GM18511 (cell line): ENCODE measurements around the gene CDH4.

ENCODE experiments used
- ATAC-seq: cut with Tn5 transposase; IDR thresholded peaks from one replicate; pipeline ENCODE4 v1.9.1; 2021; ENCODE audit warnings: mild to moderate bottlenecking, moderate library complexity; ENCODE audit not compliant: unreplicated experiment

Gene CDH4

GRCh38 chr20:61693055-61693600, 441.1 kb downstream of the CDH4 start:
- ATAC-seq = no peak

GRCh38 chr20:61694682-61695081, 442.6 kb downstream of the CDH4 start:
- no peak for ATAC-seq

GRCh38 chr20:61695741-61696140, 443.7 kb downstream of the CDH4 start:
- no peak for ATAC-seq

- ATAC-seq = no peak
These were observed 444.2 kb downstream of the CDH4 start for GRCh38 chr20:61696181-61696735.

- no peak for ATAC-seq
These were observed 445.9 kb downstream of the CDH4 start for GRCh38 chr20:61697666-61698597.

GRCh38 chr20:61698598-61699494, 446.8 kb downstream of the CDH4 start:
- no peak for ATAC-seq

- ATAC-seq = no peak
These were observed 447.7 kb downstream of the CDH4 start for GRCh38 chr20:61699495-61700374.

- no peak for ATAC-seq
These were observed 448.6 kb downstream of the CDH4 start for GRCh38 chr20:61700595-61701140.

- no peak for ATAC-seq
These were observed 449.3 kb downstream of the CDH4 start for GRCh38 chr20:61701401-61701800.

GRCh38 chr20:61701802-61702201, 449.7 kb downstream of the CDH4 start:
- ATAC-seq = no peak

GRCh38 chr20:61702246-61702645, 450.2 kb downstream of the CDH4 start:
- ATAC-seq = no peak

- ATAC-seq = no peak
These were observed 452.6 kb downstream of the CDH4 start for GRCh38 chr20:61704661-61705060.

- ATAC-seq = no peak
These were observed 453.6 kb downstream of the CDH4 start for GRCh38 chr20:61705386-61706258.

- ATAC-seq = no peak
These were observed 454.3 kb downstream of the CDH4 start for GRCh38 chr20:61706259-61706961.

- no peak for ATAC-seq
These were observed 456.8 kb downstream of the CDH4 start for GRCh38 chr20:61708891-61709290.

- ATAC-seq = no peak
These were observed 458.0 kb downstream of the CDH4 start for GRCh38 chr20:61710108-61710507.

- no peak for ATAC-seq
These were observed 460.6 kb downstream of the CDH4 start for GRCh38 chr20:61712688-61713087.

- ATAC-seq = no peak
These were observed 466.4 kb downstream of the CDH4 start for GRCh38 chr20:61718361-61719005.
